ENCODE results near the gene USP24. TPM values are rescaled to one million over a fixed set of nuclear protein-coding genes. Genes with fewer than 3 reads are reported as not detected.

USP24 gene
- total RNA-seq, 1 donor from 2014 or later = 93.9 TPM

DNA sequence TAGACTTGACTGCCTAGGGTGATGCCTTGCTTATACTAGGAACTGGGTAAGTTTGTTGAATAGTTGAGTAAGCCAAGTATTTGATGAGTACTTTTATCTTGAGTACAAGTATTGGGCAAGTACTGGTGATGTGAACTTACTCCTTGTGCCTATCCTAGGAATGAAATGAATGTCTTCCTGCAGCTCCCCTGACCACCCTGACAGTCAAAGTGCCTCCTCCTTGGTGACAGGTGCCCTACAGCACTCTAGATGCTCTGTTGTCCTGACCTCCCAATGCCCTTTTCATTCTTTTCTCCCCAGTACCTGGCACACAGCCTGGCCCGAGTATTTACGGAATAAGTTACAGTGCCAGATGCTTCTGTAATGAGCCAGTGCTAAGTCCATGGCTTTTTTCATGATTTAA is 150.3 kb downstream of the USP24 start:
- no peak for DNase-seq

DNA sequence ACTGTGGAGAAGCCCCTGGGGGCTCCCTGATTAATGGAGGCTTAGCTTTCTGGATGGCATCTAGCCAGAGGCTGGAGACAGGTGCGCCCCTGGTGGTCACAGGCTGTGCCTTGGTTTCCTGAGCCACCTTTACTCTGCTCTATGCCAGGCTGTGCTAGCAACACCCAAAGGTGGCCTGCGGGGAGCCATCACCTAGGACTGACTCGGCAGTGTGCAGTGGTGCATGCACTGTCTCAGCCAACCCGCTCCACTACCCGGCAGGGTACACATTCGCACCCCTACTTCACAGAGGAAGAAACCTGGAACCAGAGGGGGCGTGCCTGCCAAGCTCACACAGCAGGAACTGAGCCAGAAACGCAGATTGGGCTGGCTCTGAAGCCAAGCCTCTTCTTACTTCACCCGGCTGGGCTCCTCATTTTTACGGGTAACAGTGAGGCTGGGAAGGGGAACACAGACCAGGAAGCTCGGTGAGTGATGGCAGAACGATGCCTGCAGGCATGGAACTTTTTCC is 151.0 kb downstream of the USP24 start:
- DNase-seq = no peak

DNA sequence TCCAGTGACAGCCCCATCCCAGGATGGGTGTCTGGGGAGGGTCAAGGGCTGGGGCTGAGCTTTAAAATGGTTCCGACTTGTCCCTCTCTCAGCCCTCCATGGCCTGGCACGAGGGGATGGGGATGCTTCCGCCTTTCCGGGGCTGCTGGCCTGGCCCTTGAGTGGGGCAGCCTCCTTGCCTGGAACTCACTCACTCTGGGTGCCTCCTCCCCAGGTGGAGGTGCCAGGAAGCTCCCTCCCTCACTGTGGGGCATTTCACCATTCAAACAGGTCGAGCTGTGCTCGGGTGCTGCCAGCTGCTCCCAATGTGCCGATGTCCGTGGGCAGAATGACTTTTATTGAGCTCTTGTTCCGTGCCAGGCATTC is 151.6 kb downstream of the USP24 start:
- no peak for DNase-seq

GRCh38 chr1:55062801-55063576 is 152.2 kb downstream of the USP24 start:
- DNase-seq = no peak

DNA sequence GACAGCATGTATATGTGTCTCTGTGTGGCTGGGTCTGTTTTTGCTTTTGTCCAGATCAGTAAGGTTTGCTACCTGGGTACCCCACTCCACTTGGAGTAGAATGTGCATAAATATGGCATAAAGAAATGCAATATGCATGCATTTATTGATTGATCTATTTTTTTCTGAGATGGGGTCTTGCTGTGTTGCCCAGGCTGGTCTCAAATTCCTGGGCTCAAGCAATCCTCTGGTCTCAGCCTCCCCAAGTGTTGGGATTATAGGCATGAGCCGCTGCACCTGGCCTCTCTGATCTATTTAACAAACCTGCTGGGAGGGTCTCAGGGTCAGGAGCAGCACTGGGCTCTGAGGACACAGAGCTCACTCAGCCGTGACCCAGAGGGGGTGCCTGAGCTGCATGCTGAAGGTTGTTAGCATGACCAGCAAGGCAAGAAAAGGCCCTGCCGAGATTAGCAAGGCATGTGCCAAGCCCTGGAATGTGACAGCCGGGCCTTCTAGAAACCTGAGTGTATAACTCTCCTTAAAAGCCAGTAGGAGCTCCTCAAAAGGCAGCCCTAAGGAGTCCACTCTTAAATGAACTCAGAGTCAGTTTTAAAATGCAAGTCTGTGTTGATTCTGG is 153.3 kb downstream of the USP24 start:
- DNase-seq = no peak

- DNase-seq = no peak
Measured at GRCh38 chr1:55061000-55061705, 154.0 kb downstream of the USP24 start.

DNA sequence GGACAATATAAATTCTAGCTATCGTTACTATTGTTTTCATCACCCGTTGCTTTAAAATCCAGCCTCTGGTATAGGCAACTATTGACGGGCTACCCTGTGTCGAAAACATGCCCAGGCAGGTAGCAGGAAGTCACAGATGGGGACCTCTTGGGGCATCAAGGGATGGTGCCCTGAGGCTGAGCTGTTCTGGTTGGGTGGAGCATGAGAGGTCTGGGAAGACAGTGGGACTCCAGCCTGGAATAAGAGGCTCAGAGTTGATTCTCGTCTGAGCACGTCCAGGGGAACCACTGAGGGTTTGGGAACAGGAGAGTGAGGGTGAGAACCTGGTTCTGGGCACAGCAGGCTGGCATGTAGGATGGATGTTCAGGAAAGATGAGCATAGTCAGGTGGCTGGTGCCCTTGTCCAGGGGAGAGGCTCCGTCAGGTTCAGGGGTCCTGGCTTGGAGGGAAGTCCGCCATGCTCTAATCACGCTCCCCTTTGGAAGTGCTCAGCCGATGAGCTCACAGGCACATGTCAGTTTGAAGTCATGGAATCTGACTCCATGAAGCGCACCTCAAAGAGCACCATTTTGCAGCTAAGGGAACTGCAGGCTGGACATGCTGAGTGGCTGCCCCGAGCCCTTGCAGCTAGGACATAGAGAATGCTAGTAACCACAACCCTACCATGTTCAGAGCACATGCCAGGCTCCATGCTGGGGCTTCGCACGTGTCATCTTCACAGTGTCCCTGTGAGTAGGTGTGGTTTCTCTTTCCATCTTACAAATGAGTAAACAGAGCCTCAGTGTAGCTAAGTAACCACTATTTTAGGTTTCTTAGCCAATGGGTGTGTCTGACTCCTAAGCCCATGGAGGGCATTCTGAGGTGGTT is 154.8 kb downstream of the USP24 start:
- DNase-seq = no peak

GRCh38 chr1:55059302-55060132 is 155.6 kb downstream of the USP24 start:
- DNase-seq = no peak

DNA sequence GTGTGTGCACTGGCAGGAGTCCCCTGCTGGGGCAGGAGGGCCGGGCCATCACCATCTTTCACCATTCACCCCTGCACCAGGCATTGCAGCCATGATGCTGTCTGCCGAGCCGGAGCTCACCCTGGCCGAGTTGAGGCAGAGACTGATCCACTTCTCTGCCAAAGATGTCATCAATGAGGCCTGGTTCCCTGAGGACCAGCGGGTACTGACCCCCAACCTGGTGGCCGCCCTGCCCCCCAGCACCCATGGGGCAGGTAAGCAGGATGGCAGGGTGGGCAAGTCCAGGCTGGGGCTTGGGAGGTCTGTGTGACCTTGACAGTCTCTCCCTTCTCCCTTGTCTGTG is 157.2 kb downstream of the USP24 start:
- no peak for DNase-seq

DNA sequence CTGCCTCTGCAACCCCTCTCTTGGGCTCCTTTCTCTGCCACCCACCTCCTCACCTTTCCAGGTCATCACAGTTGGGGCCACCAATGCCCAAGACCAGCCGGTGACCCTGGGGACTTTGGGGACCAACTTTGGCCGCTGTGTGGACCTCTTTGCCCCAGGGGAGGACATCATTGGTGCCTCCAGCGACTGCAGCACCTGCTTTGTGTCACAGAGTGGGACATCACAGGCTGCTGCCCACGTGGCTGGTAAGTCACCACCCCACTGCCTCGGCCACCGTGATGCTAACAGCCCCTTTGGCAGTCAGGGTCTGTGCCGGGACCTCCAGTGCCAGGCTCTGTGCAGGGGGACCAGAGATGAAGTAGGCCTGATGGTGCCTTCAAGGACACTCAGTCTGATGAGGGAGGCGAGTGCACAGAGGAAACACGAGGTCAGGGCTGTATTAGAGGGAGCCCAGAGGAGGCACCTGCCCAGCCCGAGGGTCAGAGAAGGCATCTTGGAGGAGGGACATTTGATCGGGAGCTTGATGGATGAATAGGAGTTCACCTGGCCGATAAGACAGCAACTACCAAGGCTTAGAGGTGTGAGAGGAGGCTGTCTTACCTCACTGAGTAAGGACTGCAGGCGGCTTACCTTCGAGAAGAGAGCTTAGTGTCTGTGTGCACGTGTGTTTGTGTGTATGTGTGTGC is 157.8 kb downstream of the USP24 start:
- no peak for DNase-seq

- no peak for DNase-seq
Measured at GRCh38 chr1:55056632-55056992, 158.6 kb downstream of the USP24 start.

- no peak for DNase-seq
Measured at GRCh38 chr1:55055951-55056631, 159.1 kb downstream of the USP24 start.

DNA sequence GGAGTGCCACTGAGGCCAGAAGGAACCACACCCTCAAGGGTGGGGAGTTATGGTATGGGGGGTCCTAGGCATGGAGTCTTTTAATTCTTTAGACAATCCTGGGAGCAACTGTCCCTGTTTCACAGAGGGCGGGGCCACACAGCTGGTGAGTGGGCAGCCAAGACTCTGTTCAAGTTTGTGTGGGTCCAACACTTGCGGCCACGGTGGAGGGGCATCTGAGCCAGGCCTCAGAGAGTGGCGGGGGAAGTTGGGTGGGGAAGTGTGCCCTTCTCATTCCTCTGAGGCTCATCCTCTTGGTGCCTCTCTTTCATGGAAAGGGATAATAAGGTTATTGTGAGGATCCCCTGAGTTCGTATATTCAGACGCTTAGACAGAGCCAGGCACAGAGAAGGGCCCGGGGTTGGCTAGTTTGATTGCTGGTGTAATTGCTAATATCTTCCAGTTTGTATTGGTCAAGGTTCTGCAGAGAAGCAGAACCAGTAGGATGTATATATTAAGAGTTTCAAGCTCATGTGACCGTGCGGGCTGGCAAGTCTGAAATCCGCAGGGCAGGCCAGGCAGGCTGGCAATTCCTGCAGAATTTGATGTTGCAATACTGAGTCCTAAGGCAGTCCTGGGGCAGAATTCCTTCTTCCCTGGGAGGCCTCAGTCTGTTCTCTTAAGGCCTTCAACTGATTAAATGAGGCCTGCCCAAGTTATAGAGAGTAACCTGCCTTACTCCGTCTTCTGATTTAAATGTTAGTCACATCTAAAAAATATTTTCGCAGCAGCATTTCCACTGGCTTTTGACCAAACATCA is 159.9 kb downstream of the USP24 start:
- no peak for DNase-seq

DNA sequence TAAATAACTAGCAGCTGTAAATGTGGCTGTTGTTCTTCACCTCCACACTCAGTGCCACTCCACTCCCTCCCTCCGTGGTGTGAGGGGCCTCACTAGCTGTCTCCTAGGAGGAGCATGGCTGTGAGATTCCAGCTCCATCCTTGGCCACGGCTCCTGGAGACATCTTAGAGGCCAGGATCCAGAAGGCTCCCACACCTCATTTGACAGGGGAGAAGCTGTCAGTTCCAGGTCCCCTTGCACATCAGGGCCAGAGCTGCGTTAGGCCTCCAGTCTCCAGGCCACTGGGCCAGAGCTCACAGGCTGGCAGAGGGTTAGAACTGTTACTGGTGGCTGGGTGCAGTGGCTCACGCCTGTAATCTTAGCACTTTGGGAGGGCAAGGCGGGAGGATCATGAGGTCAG is 160.8 kb downstream of the USP24 start:
- DNase-seq = no peak

DNA sequence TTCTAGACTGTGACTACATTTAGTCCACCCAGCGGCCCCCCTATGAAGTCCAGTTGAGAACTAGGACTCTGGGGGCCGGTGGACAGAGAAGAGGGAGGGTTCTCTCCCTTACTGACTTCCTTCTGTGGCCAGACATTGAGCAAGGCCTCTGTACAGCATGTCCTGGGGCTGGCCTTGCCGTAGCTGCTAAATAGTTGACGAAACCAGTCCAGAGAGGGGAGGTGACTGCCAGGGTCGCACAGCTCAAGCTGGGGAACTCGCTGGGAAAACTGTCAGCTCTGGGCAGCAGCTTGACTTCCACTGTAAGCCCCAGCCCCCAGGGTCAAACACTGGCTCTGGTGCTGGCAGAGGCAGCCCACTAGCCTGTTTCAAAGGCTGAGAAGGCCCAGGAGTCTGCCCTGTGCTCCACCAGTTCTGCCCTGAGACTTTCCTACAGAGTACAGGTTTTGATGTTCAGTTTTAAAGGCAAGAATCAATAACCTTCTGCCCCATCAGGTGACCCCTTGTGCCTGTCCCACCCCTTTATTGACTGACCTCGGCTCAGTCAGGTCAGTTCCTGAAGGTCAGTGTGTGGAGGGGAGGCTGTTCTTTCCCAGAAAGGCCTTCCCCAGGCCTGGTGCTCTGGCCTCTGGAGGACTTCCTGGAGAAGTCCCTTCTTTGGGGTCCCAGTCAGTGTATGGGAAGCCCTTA is 161.8 kb downstream of the USP24 start:
- DNase-seq = no peak

GRCh38 chr1:55052221-55053142 is 162.7 kb downstream of the USP24 start:
- no peak for DNase-seq

GRCh38 chr1:55051621-55052020 is 163.5 kb downstream of the USP24 start:
- no peak for DNase-seq

- DNase-seq = no peak
Measured at GRCh38 chr1:55051169-55051568, 164.0 kb downstream of the USP24 start.

All from occipital lobe (tissue), 2 donors.